ENCODE measurements around the gene ABCA7.

The ABCA7 gene

DNA sequence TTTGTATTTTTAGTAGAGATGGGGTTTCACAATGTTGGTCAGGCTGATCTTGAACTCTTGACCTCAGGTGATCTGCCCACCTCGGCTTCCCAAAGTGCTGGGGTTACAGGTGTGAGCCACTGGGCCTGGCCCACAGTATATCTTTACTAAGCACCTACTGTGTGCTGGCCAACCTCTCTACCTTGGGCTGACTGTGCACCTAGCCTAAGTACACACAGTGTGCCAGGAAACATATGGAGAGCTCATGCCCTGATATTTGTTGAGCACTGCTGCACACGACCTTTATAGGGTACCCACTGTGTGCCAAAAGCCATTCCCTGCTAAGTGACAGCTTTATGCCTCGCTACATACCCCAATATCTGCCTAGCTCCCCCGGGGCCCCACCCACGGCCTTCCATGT lies 20.8 kb downstream of the ABCA7 start:
- DNase-seq: no peak

DNA sequence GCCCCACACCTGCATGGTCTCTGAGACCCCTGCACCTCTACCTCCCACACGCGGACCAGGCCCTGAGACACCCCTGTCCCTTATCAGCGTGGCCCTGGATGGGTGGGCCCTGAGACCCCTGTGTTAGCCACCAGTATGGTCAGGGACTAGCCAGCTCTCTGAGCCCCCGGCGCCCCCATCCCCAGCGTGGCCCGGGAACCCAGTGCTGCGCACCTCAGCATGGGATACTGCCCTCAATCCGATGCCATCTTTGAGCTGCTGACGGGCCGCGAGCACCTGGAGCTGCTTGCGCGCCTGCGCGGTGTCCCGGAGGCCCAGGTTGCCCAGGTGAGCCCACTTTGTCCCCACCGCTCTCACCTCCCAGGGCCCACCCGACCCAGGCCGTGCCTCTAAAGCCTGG lies 22.1 kb downstream of the ABCA7 start:
- DNase-seq: no peak

- no peak for DNase-seq
Measured at GRCh38 chr19:1062387-1063029, 22.6 kb downstream of the ABCA7 start.

GRCh38 chr19:1063030-1063908 lies 23.4 kb downstream of the ABCA7 start:
- DNase-seq: peak; percentile 78

GRCh38 chr19:1063909-1064660 lies 24.2 kb downstream of the ABCA7 start:
- no peak for DNase-seq

DNA sequence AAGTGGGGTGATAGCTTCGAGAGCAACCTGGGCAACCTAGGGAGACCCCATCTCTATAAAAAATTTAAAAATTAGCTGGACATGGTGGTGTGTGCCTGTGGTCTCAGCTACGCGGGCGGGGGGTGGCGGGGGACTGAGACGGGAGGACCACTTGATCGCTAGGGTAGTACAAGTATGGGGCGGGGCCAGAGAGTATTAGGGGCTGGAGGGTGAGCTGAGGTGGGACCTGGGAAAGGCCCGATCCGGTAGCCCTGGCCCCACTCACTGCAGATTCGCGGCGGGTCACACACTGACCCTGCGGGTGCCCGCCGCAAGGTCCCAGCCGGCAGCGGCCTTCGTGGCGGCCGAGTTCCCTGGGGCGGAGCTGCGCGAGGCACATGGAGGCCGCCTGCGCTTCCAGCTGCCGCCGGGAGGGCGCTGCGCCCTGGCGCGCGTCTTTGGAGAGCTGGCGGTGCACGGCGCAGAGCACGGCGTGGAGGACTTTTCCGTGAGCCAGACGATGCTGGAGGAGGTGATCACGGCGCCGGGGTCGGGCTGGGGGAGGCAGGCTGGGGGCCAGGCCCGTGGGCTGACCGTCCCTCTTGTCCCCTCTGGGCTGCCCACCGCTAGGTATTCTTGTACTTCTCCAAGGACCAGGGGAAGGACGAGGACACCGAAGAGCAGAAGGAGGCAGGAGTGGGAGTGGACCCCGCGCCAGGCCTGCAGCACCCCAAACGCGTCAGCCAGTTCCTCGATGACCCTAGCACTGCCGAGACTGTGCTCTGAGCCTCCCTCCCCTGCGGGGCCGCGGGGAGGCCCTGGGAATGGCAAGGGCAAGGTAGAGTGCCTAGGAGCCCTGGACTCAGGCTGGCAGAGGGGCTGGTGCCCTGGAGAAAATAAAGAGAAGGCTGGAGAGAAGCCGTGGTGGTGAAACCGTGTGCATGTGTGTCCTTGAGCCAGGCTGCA lies 25.0 kb downstream of the ABCA7 start:
- DNase-seq: peak; percentile 75

DNA sequence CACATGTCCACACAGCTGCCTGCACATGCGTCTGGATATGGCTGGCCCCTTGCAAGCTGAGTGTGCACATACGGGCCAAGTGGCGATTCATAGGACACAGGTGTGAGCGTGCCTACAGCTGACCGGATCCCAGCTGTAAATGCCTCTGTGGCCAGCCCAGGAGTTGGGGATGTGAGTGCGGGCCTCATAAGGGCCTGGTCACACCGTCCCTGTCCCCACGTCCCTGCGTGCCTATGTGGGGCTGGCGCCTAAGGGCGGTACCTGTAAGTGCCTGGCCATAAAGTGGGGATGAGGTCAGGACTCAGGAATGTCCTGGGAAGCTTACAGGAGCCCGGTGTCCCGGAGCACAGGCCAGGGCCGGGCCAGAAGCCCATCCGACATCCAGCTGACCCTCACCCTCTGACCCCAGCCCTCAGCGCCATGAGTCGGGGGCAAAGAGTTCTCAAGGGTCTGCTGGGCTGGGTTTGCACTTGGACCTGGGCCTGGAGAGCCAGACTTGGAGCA lies 25.8 kb downstream of the ABCA7 start:
- no peak for DNase-seq

DNA sequence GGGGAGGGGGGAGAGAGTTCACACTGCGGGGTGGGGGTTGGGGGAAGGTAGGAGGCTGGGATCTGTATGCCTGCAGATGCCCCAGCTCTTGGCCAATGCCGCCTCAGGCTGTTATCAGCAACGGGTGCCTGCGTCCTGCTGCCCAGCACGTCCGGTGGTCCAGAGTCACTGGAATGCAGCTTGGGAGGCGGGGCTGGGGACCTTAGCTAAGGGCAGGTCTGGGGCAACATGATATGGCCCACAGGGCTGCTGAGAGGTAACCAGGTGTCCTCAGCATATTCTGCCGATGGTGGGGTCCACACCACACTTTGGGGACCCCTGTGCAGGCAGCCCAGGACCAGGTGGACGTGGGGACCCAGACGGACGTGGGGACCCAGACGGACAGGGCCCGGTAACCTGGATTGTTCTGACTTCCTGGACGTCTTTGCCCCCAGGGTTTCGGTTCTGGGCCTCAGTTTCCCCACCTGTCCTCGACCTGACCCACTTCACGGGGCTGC lies 26.4 kb downstream of the ABCA7 start:
- DNase-seq: no peak

DNA sequence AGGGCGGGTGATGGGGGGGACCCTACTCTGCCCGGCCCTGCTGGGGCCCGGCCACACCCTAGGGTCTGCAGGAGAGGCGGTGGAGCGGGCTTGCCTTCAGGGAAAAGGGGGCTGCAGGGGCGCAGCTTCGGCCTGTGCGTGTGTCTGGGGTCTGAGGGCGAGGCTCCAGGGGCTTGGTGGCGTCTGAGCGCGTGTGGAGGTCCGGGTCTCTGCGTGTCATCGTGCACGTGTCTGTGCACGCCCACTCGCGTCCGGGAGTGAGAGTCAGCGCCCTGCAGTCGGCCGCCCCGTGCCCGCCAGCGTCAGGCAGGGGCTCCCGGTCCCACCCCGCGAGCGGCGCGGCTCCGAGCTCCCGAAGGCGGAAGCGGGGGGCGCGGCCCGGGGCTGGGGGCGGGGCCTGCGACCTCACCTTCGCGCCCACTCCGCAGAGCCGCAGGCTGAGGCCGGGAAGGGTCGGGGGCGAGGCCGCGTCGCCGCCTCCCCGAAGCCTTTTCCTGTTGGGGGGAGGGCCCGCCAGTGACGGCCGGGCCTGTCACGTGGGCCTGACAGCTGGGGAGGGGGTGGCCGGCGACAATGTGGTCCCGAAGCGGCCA lies 26.9 kb downstream of the ABCA7 start, which contains the start of gene ARHGAP45:
TSS of gene ARHGAP45 (plus strand) at position 420 of the 593 bp plus-strand sequence. CDS start 239 bp downstream, outside the sequence.
- peak; percentile 90 for DNase-seq

- peak; percentile 83 for DNase-seq
Measured at GRCh38 chr19:1067341-1067957, 27.5 kb downstream of the ABCA7 start.

GRCh38 chr19:1068009-1069001 lies 28.4 kb downstream of the ABCA7 start:
- DNase-seq: peak; percentile 83

GRCh38 chr19:1069009-1069779 lies 29.3 kb downstream of the ABCA7 start:
- peak; percentile 86 for DNase-seq

- DNase-seq: no peak
Measured at GRCh38 chr19:1070576-1070930, 30.6 kb downstream of the ABCA7 start.

DNA sequence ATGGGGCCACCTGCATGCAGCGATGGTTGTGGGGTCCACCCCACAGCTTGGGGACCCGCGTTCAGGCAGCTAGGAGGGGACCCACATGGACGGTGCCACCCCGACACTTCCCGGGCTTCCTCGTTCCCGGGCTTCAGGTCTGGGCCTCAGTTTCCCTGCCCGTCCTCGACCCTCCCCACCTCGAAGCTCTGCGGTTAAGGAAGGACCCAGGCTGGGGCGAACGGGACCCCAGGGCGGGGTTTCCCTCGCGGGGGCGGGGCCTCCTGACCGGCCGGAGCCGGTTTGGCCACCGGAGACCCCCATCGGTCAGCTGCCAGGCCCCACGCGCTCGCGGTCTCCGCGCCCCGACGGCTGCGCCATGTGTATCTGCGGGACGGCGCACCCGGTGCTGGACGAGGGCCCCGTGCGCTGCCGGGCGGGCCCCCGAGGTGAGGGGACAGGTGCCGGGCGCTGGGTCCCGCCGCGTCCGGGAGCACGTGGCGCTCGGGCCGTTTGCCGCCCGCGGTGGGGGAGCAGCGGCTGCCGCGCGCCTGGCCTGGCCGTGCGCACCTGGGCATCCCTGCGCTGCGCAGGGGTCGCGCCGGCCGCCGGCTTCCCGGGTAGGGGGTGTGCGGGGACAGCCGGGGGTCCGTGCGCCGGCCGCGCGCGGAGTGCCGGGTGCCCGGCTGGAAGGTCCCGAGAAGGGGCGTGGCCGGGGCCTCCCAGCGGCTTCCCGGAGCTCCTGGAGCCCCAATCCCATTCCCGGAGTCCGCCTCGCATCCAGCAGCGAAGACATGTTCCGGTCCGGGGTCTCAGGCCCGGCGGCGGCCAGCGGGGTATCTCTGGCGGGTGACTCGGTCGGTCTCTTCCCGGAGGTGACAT lies 31.3 kb downstream of the ABCA7 start:
- no peak for DNase-seq

DNA sequence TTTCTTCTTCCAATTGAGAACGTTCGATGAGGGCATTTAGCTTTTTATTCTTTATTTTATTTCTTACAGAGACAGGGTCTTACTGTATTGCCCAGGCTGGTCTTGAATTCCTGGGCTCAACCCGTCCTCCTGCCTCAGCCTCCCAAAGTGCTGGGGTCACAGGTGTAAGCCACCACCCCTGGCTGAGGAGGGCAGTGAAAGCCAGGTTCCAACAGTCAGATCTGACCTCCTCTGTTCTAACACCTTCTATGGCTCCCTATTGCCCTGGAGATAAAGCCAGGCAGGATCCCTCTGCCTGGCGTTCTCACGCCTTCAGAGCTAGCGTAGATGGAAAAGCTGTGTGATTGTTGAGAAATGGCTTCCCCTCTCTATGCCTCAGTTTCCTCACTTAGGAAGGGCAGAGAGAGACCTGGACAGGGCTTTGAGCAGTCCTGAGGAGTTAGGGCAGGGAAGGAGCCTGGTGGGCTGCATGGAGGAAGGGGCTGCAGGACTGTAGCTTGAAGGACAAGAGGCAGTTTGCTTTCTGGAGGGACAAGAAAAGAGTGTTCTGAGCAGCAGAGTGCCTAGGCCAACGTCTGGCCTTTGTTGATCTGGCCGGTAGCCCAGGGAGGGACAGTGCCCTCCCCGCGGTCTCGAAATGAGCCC lies 32.6 kb downstream of the ABCA7 start:
- no peak for DNase-seq

DNA sequence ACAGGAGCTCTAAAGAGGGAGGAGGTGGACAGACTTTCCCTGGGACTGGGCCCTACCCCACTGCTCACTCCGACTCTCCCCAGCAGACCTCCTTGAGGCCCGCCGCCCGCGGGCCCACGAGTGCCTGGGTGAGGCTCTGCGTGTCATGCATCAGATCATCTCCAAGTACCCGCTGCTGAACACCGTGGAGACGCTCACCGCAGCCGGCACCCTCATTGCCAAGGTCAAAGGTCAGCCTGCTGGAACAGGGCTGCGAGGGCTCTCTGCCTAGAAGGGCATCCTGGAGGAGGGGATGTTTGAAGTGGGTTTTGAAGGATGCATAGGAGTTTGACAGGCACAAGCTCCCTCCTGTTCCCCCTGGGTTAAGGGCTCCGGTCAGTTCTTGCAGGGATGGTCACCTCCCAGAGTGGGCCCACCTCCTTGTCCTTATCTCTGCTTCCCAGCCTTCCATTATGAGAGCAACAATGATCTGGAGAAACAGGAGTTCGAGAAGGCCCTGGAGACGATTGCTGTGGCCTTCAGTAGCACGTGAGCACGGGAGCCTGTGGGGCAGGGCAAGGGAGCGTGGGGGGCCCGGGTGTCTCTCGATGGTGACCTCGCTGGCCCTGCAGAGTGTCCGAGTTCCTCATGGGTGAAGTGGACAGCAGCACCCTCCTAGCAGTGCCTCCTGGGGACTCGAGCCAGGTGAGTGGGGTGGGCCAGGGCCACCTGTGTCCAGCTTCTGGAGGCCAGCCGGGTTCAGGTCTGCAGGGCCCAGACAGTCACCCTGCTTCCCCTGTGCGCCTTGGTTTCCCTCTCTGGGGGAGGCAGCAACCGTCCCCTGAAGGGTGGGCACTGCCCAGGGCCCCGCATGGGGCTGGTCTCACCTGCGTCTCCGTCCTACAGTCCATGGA lies 33.4 kb downstream of the ABCA7 start:
- DNase-seq: no peak

All from CD4-positive, alpha-beta T cell treated with Interleukin-21 for 1 hour (primary cell).